K562 (cell line): ENCODE measurements around the gene MCM3. TPM values are rescaled to one million over a fixed set of nuclear protein-coding genes. Genes with fewer than 3 reads are reported as not detected.

Experiments
- EGR1 ChIP-seq: fragments of 450-650 bp; conservative IDR thresholded peaks from 2 replicates; pipeline ENCODE4 v1.6.1; 2017; ENCODE audit warnings: mild to moderate bottlenecking
- ELF2 ChIP-seq: fragments of 250-450 bp; sonication (Bioruptor Pico); IDR thresholded peaks from 2 replicates; pipeline ENCODE4 v1.5.0; 2021; ENCODE audit warnings: mild to moderate bottlenecking
- HDAC2 ChIP-seq: fragments of 450-650 bp; IDR thresholded peaks from 2 replicates; pipeline ENCODE4 v1.6.1; 2016; ENCODE audit warnings: mild to moderate bottlenecking
- HNRNPL ChIP-seq: fragments of 200-400 bp; formaldehyde crosslinking; IDR thresholded peaks from 2 replicates; pipeline ENCODE4 v1.6.1; 2017; ENCODE audit warnings: low read depth, mild to moderate bottlenecking, low read length
- ILF3 ChIP-seq: fragments of 450-650 bp; IDR thresholded peaks from 2 replicates; pipeline ENCODE4 v1.6.1; 2018; ENCODE audit warnings: antibody characterized with exemption, mild to moderate bottlenecking, moderate library complexity, borderline replicate concordance
- KAT7 ChIP-seq: sonication (generic); formaldehyde crosslinking; IDR thresholded peaks from 2 replicates; pipeline ENCODE4 v1.8.0; 2022; ENCODE audit warnings: missing genetic modification reagents, mild to moderate bottlenecking, borderline replicate concordance
- RAD21 ChIP-seq, 2 experiments: fragments of 250-450 bp in 1 of 2; fragments of 450-650 bp in 1 of 2; sonication (Bioruptor Pico) in 1 of 2; formaldehyde crosslinking in 1 of 2; IDR thresholded peaks in 1 of 2; conservative IDR thresholded peaks in 1 of 2; 2 replicates each; pipeline versions ENCODE4 v1.4.0 to v1.8.0; 2020 to 2022; ENCODE audit warnings: mild to moderate bottlenecking in 2 of 2, moderate library complexity in 1 of 2
- RBBP5 ChIP-seq: fragments of 200-600 bp; sonication (generic); IDR thresholded peaks from 2 replicates; pipeline ENCODE4 v1.6.1; 2012; ENCODE audit warnings: borderline replicate concordance, mild to moderate bottlenecking, low read length, control low read depth, inconsistent platforms; ENCODE audit not compliant: insufficient read depth, poor library complexity, severe bottlenecking
- SNRNP70 ChIP-seq: fragments of 200-400 bp; formaldehyde crosslinking; optimal IDR thresholded peaks from 2 replicates; pipeline ENCODE3; 2017; ENCODE audit warnings: low read depth, low read length
- STAT5A ChIP-seq: IDR thresholded peaks from 2 replicates; pipeline ENCODE4 v1.6.1; 2012; ENCODE audit warnings: low read length, inconsistent platforms, borderline replicate concordance
- ZNF274 ChIP-seq: IDR thresholded peaks from 2 replicates; pipeline ENCODE4 v1.6.1; 2011; ENCODE audit warnings: low read depth, mild to moderate bottlenecking, low read length, moderate library complexity, borderline replicate concordance
- polyA plus RNA-seq, 8 experiments: library from polyadenylated mRNA; depleted of rRNA in 4 of 8; stranded (reverse) in 5 of 8; unstranded in 3 of 8; fragments of >200 nt; fragmentation: Nextera tagmentation in 2 of 8; fragmentation: Illumina TruSeq in 1 of 8; extraction: Ambion mirVana in 2 of 8; extraction: Trizol in 1 of 8; gene quantifications; 2 replicates each; pipeline versions ENCODE4 v1.2.1 to v1.2.3, GENCODE V29; 2011 to 2014; ENCODE audit warnings: inconsistent platforms in 1 of 8, missing spikeins in 1 of 8
- total RNA-seq, 7 experiments: library from RNA; depleted of rRNA in 6 of 7; stranded (reverse); fragments of >200 nt in 6 of 7; fragmentation: Illumina TruSeq in 2 of 7; extraction: Trizol in 2 of 7; gene quantifications; 2 replicates each; pipeline versions ENCODE4 v1.2.1 to v1.2.3, GENCODE V29; 2011 to 2021; ENCODE audit warnings: low replicate concordance in 1 of 7
- TF ChIP-seq, protein P1 (sequence below): fragments of 250-450 bp; sonication (Bioruptor Pico); IDR thresholded peaks from 2 replicates; pipeline ENCODE4 v1.9.0; 2021; ENCODE audit warnings: mild to moderate bottlenecking
- TF ChIP-seq, protein P2 (sequence below): fragments of 450-650 bp; IDR thresholded peaks from 2 replicates; pipeline ENCODE4 v1.6.1; 2017; ENCODE audit warnings: antibody characterized with exemption, mild to moderate bottlenecking
- TF ChIP-seq, protein P3 (sequence below): sonication (generic); formaldehyde crosslinking; IDR thresholded peaks from 2 replicates; pipeline ENCODE4 v1.8.0; 2023; ENCODE audit warnings: mild to moderate bottlenecking, missing genetic modification reagents
- TF ChIP-seq, protein P4 (sequence below): fragments of 450-650 bp; IDR thresholded peaks from one replicate; pipeline ENCODE4 v1.6.1; 2018; ENCODE audit warnings: mild to moderate bottlenecking, moderate library complexity; ENCODE audit not compliant: partially characterized antibody
- TF ChIP-seq, protein P5 (sequence below): fragments of 450-650 bp; IDR thresholded peaks from 2 replicates; pipeline ENCODE4 v1.6.1; 2017; ENCODE audit warnings: mild to moderate bottlenecking, moderate library complexity

MCM3 gene
- total and polyA plus RNA-seq, 9 of the 15 experiments (the other 6 are each of a cell fraction or from before 2014, with no cell fraction given), result 76.1 to 270 (median 250) TPM

DNA sequence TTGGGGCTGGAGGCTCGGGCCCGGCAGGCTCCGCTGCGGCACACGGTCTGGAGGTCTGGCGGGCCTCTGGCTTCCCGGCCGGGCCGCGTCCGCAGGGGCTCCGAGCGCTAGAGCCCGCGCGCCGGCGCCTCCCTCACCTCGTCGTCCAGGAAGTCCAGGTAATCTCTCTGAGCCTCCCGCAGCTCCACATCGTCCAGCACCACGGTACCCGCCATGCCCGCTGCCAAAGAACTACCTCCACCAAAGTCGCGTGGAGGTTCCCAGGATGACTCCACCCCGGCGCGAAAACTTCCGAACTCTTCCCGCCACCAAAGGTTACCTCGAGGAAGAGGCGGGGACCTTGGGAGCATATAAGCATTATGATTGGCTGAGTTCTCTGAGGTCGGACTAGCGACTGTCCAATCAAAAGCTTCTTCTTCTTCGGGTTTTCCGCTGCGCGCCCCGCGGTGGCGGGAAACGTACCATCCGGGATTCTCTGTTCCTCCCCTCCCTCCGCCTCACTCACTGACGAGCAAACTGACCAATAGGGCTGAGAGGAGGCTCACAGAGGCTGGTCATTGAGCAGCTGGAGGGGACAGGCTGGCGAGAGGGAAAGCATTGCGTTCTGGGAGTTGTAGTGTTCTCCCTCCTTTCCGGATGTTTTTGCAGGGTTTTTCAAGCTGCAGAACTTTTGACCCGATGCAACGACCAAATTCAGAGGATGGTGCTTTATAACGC, at the start of gene MCM3 (continued):
- TF ChIP-seq, protein P1, sequence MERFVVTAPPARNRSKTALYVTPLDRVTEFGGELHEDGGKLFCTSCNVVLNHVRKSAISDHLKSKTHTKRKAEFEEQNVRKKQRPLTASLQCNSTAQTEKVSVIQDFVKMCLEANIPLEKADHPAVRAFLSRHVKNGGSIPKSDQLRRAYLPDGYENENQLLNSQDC (CRISPR knock-in tag), result no peak
- TF ChIP-seq STAT5A (no peak; the same call in 1 of the 2 replicates), SNRNP70 (no peak), ELF2 (CRISPR knock-in tag) (no peak), ILF3 (no peak), EGR1 (no peak), HNRNPL (no peak), KAT7 (CRISPR knock-in tag) (no peak; the same call in 1 of the 2 replicates), HDAC2 (no peak; the same call in 1 of the 2 replicates), ZNF274 (no peak), RBBP5 (peak; percentile 86), RAD21 (CRISPR knock-in tag; conservative IDR thresholded peaks at IDR 0.05 in 1 of 2, IDR thresholded peaks at IDR 0.05 in 1 of 2) (no peak)
- TF ChIP-seq, protein P2, sequence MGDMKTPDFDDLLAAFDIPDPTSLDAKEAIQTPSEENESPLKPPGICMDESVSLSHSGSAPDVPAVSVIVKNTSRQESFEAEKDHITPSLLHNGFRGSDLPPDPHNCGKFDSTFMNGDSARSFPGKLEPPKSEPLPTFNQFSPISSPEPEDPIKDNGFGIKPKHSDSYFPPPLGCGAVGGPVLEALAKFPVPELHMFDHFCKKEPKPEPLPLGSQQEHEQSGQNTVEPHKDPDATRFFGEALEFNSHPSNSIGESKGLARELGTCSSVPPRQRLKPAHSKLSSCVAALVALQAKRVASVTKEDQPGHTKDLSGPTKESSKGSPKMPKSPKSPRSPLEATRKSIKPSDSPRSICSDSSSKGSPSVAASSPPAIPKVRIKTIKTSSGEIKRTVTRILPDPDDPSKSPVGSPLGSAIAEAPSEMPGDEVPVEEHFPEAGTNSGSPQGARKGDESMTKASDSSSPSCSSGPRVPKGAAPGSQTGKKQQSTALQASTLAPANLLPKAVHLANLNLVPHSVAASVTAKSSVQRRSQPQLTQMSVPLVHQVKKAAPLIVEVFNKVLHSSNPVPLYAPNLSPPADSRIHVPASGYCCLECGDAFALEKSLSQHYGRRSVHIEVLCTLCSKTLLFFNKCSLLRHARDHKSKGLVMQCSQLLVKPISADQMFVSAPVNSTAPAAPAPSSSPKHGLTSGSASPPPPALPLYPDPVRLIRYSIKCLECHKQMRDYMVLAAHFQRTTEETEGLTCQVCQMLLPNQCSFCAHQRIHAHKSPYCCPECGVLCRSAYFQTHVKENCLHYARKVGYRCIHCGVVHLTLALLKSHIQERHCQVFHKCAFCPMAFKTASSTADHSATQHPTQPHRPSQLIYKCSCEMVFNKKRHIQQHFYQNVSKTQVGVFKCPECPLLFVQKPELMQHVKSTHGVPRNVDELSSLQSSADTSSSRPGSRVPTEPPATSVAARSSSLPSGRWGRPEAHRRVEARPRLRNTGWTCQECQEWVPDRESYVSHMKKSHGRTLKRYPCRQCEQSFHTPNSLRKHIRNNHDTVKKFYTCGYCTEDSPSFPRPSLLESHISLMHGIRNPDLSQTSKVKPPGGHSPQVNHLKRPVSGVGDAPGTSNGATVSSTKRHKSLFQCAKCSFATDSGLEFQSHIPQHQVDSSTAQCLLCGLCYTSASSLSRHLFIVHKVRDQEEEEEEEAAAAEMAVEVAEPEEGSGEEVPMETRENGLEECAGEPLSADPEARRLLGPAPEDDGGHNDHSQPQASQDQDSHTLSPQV, result no peak
- TF ChIP-seq, protein P3, sequence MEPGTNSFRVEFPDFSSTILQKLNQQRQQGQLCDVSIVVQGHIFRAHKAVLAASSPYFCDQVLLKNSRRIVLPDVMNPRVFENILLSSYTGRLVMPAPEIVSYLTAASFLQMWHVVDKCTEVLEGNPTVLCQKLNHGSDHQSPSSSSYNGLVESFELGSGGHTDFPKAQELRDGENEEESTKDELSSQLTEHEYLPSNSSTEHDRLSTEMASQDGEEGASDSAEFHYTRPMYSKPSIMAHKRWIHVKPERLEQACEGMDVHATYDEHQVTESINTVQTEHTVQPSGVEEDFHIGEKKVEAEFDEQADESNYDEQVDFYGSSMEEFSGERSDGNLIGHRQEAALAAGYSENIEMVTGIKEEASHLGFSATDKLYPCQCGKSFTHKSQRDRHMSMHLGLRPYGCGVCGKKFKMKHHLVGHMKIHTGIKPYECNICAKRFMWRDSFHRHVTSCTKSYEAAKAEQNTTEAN (CRISPR knock-in tag), result peak; percentile 52; the same call in 1 of the 2 replicates
- TF ChIP-seq, protein P4, sequence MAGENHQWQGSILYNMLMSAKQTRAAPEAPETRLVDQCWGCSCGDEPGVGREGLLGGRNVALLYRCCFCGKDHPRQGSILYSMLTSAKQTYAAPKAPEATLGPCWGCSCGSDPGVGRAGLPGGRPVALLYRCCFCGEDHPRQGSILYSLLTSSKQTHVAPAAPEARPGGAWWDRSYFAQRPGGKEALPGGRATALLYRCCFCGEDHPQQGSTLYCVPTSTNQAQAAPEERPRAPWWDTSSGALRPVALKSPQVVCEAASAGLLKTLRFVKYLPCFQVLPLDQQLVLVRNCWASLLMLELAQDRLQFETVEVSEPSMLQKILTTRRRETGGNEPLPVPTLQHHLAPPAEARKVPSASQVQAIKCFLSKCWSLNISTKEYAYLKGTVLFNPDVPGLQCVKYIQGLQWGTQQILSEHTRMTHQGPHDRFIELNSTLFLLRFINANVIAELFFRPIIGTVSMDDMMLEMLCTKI, result no peak
- TF ChIP-seq, protein P5, sequence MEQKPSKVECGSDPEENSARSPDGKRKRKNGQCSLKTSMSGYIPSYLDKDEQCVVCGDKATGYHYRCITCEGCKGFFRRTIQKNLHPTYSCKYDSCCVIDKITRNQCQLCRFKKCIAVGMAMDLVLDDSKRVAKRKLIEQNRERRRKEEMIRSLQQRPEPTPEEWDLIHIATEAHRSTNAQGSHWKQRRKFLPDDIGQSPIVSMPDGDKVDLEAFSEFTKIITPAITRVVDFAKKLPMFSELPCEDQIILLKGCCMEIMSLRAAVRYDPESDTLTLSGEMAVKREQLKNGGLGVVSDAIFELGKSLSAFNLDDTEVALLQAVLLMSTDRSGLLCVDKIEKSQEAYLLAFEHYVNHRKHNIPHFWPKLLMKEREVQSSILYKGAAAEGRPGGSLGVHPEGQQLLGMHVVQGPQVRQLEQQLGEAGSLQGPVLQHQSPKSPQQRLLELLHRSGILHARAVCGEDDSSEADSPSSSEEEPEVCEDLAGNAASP, result no peak
